Measurements from ENCODE around the gene NOTUM. TPM values are rescaled to one million over a fixed set of nuclear protein-coding genes. Genes with fewer than 3 reads are reported as not detected.

Gene NOTUM
- total RNA-seq, 1 experiment from 2014 or later, result not detected

DNA sequence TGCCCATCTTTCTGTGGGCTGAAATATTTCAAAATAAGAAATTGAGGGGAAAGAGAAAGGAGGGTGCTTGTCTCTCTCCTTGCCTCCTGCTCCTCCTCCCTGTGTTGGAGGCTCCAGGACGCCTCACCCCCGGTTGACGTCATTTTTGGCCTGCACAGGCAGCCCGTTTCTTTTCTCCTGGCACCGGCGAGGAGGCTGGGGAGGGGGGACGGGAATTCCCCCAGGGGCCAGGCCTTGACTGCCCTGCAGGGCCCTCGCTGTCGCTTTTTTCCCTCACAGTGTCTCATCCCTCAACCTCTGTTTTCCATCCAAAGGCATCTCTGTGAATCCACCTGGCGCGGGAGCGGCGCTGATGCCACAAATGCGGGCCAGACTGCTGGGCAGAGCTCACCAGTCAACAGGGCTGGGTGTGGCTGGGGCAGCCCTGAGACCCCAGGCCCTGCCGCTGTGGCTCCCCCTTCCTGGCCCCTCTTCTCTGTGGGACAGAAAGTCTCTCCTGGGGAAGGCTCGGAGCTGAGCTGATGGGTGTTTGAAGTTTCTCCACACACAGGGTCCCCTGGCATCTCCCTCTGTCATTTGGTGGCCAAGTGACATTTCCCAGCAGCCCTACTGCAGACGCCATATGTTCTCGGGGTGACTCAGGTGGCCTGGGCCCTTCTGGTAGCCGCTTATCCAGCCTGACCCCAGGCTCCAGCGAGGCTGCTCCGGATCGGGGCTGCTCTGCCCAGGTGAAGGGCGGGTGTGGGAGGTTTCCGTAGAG, 45.7 kb upstream of the NOTUM start:
- ATAC-seq (no peak), DNase-seq (no peak)
- ChIA-PET POLR2A (ENCODE audit: unreplicated experiment) (no interaction called here), CTCF (no interaction called here)
- Histone ChIP-seq H3K4me2 (ENCODE audit: low read length) (no peak overlapping the region), H3K4me1 (ENCODE audit: insufficient read depth, low read length) (peaks cover 21% of the 10 kb centered on the region), H3F3A (ENCODE audit: low read length, unreplicated experiment) (no peaks in the 10 kb centered on the region), H3K27me3 (ENCODE audit: low read length) (no peaks in the 10 kb centered on the region), H3K9me3 (ENCODE audit: low read length) (no peaks in the 10 kb centered on the region), H3K4me3 (ENCODE audit: low read length) (no peak overlapping the region), H3K27ac (ENCODE audit: low read length) (no peak overlapping the region), H3K79me2 (ENCODE audit: low read length) (no peaks in the 10 kb centered on the region), H3K36me3 (ENCODE audit: low read depth, low read length) (no peaks in the 10 kb centered on the region), H4K20me1 (ENCODE audit: low read length) (no peaks in the 10 kb centered on the region), H3K9ac (ENCODE audit: low read length) (no peak overlapping the region), H2AFZ (ENCODE audit: low read length) (no peak overlapping the region), H3K9me2 (replicated peaks; ENCODE audit: low read length) (no peaks in the 10 kb centered on the region)
- intact Hi-C loops (cut with micrococcal nuclease), result no loop called here
- no TSS peak for BruUV-seq (replicated peaks)
- TF ChIP-seq EZH2phosphoT487 (IDR thresholded peaks at IDR 0.05; ENCODE audit: borderline replicate concordance, low read length) (no peak), EZH2 (IDR thresholded peaks at IDR 0.05; ENCODE audit: low read length, unreplicated experiment) (no peak)
- TF ChIP-seq, protein P1, sequence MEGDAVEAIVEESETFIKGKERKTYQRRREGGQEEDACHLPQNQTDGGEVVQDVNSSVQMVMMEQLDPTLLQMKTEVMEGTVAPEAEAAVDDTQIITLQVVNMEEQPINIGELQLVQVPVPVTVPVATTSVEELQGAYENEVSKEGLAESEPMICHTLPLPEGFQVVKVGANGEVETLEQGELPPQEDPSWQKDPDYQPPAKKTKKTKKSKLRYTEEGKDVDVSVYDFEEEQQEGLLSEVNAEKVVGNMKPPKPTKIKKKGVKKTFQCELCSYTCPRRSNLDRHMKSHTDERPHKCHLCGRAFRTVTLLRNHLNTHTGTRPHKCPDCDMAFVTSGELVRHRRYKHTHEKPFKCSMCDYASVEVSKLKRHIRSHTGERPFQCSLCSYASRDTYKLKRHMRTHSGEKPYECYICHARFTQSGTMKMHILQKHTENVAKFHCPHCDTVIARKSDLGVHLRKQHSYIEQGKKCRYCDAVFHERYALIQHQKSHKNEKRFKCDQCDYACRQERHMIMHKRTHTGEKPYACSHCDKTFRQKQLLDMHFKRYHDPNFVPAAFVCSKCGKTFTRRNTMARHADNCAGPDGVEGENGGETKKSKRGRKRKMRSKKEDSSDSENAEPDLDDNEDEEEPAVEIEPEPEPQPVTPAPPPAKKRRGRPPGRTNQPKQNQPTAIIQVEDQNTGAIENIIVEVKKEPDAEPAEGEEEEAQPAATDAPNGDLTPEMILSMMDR (conservative IDR thresholded peaks at IDR 0.05; ENCODE audit: low read depth, low read length), result no peak

DNA sequence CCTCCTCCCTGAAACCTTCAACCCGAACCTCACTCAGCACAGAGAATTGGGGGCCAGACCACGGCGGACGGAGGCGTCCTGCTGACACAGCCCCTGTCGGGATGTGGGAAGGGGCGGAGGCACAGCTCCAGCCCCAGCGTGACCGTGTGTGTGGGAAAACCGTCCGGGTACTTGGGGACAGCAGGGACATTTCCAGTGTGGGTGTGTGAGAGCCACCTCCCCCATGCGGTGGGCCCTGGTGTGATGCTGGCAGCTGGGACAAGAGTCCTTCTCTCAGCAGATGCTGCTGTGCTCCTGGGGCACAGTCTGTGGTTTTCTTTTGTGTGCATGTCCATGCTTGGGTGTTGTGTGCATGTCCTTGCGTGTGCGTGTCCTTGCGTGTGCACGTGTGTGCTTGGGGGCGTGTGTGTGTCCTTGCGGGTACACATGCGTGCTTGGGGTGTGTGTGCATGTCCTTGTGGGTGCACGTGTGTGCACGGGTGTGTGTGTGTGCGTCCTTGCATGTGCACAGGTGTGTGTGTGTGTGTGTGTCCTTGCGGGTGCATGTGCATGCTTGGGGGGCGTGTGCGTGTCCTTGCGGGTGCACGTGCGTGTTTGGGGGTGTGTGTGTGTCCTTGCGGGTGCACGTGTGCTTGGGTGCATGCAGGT, 44.8 kb upstream of the NOTUM start:
- H3K9me2 ChIP-seq (replicated peaks; ENCODE audit: low read length), result no peaks in the 10 kb centered on the region
- H3K4me3 ChIP-seq (ENCODE audit: low read length), result no peak overlapping the region
- TF ChIP-seq, protein P1 (conservative IDR thresholded peaks at IDR 0.05; ENCODE audit: low read depth, low read length), result no peak
- POLR2A ChIA-PET (ENCODE audit: unreplicated experiment), result no interaction called here
- no peaks in the 10 kb centered on the region for H3F3A ChIP-seq (ENCODE audit: low read length, unreplicated experiment)
- intact Hi-C loops (cut with micrococcal nuclease), result no loop called here
- BruUV-seq (replicated peaks), result no TSS peak
- no peaks in the 10 kb centered on the region for H3K9me3 ChIP-seq (ENCODE audit: low read length)
- H3K79me2 ChIP-seq (ENCODE audit: low read length), result no peaks in the 10 kb centered on the region
- H3K27ac ChIP-seq (ENCODE audit: low read length), result no peak overlapping the region
- no peak for ATAC-seq
- H3K27me3 ChIP-seq (ENCODE audit: low read length), result no peaks in the 10 kb centered on the region
- CTCF ChIA-PET, result no interaction called here
- no peaks in the 10 kb centered on the region for H3K36me3 ChIP-seq (ENCODE audit: low read depth, low read length)
- H2AFZ ChIP-seq (ENCODE audit: low read length), result no peak overlapping the region
- no peak for DNase-seq
- no peak overlapping the region for H3K4me2 ChIP-seq (ENCODE audit: low read length)
- H3K9ac ChIP-seq (ENCODE audit: low read length), result no peak overlapping the region
- peaks cover 21% of the 10 kb centered on the region for H3K4me1 ChIP-seq (ENCODE audit: insufficient read depth, low read length)
- H4K20me1 ChIP-seq (ENCODE audit: low read length), result no peaks in the 10 kb centered on the region
